HepG2 (cell line): Measurements from ENCODE around the gene ZDHHC7. TPM values are rescaled to one million over a fixed set of nuclear protein-coding genes. Genes with fewer than 3 reads are reported as not detected.

Experiments
- ATAD3A ChIP-seq: sonication (generic); formaldehyde crosslinking; IDR thresholded peaks from 2 replicates; pipeline ENCODE4 v1.4.0; 2020; ENCODE audit warnings: missing genetic modification reagents
- GZF1 ChIP-seq: sonication (generic); formaldehyde crosslinking; IDR thresholded peaks from 2 replicates; pipeline ENCODE4 v1.5.1; 2020; ENCODE audit warnings: mild to moderate bottlenecking, missing genetic modification reagents
- HNRNPUL1 ChIP-seq: fragments of 200-400 bp; formaldehyde crosslinking; IDR thresholded peaks from 2 replicates; pipeline ENCODE4 v1.6.1; 2017; ENCODE audit warnings: low read depth, mild to moderate bottlenecking, low read length, moderate library complexity
- IRX3 ChIP-seq: sonication (generic); formaldehyde crosslinking; IDR thresholded peaks from 2 replicates; pipeline ENCODE4 v1.8.1; 2023; ENCODE audit warnings: mild to moderate bottlenecking, low read depth, missing genetic modification reagents, borderline replicate concordance
- NCOA5 ChIP-seq: sonication (generic); formaldehyde crosslinking; IDR thresholded peaks from 2 replicates; pipeline ENCODE4 v1.4.0; 2020; ENCODE audit warnings: missing genetic modification reagents
- NRL ChIP-seq: sonication (generic); formaldehyde crosslinking; IDR thresholded peaks from 2 replicates; pipeline ENCODE4 v1.5.0; 2020; ENCODE audit warnings: missing genetic modification reagents, mild to moderate bottlenecking, moderate library complexity, borderline replicate concordance
- RNF2 ChIP-seq: fragments of 450-650 bp; conservative IDR thresholded peaks from 2 replicates; pipeline ENCODE4 v1.6.1; 2016; ENCODE audit warnings: low read depth
- SRSF9 ChIP-seq: fragments of 200-400 bp; formaldehyde crosslinking; IDR thresholded peaks from 2 replicates; pipeline ENCODE4 v1.6.1; 2018; ENCODE audit warnings: borderline replicate concordance, mild to moderate bottlenecking, low read depth, low read length; ENCODE audit not compliant: insufficient read depth, poor library complexity, severe bottlenecking
- TCF7L2 ChIP-seq: IDR thresholded peaks from 2 replicates; pipeline ENCODE4 v1.6.1; 2011; ENCODE audit warnings: mild to moderate bottlenecking, low read depth, low read length, moderate library complexity
- ZNF136 ChIP-seq: sonication (generic); formaldehyde crosslinking; IDR thresholded peaks from 2 replicates; pipeline ENCODE4 v1.8.1; 2022; ENCODE audit warnings: low read depth, mild to moderate bottlenecking, moderate library complexity, missing genetic modification reagents
- ZNF282 ChIP-seq: fragments of 450-650 bp; IDR thresholded peaks from 2 replicates; pipeline ENCODE4 v1.6.1; 2018; ENCODE audit not compliant: partially characterized antibody
- ZNF549 ChIP-seq: sonication (generic); formaldehyde crosslinking; IDR thresholded peaks from 2 replicates; pipeline ENCODE4 v1.5.0; 2020; ENCODE audit warnings: missing genetic modification reagents
- ZNF629 ChIP-seq: sonication (generic); formaldehyde crosslinking; conservative IDR thresholded peaks from 2 replicates; pipeline ENCODE4 v1.5.0; 2020; ENCODE audit warnings: missing genetic modification reagents
- ZNF839 ChIP-seq: sonication (generic); formaldehyde crosslinking; IDR thresholded peaks from 2 replicates; pipeline ENCODE4 v1.4.0; 2020; ENCODE audit warnings: missing genetic modification reagents, mild to moderate bottlenecking, borderline replicate concordance
- polyA plus RNA-seq, 8 experiments: library from polyadenylated mRNA; depleted of rRNA in 3 of 8; stranded (reverse) in 7 of 8; unstranded in 1 of 8; fragments of >200 nt; fragmentation: Illumina TruSeq in 4 of 8; extraction: Trizol in 4 of 8; gene quantifications; 2 replicates each; pipeline versions ENCODE4 v1.2.1 to v1.2.3, GENCODE V29; 2011 to 2016; ENCODE audit warnings: low read depth in 4 of 8, missing spikeins in 1 of 8, mixed read lengths in 1 of 8; ENCODE audit not compliant: insufficient read depth in 1 of 8
- total RNA-seq, 5 experiments: library from RNA; depleted of rRNA; stranded (reverse); fragments of >200 nt; fragmentation: Illumina TruSeq; extraction: Trizol; gene quantifications; 2 replicates each; pipeline ENCODE4 v1.2.3, GENCODE V29; 2016; ENCODE audit warnings: low read depth in 1 of 5
- TF ChIP-seq, protein P1 (sequence below): sonication (generic); formaldehyde crosslinking; IDR thresholded peaks from 2 replicates; pipeline ENCODE4 v1.5.0; 2020; ENCODE audit warnings: mild to moderate bottlenecking, missing genetic modification reagents, borderline replicate concordance
- TF ChIP-seq, protein P2 (sequence below): sonication (generic); formaldehyde crosslinking; IDR thresholded peaks from 2 replicates; pipeline ENCODE4 v1.4.0; 2020; ENCODE audit warnings: mild to moderate bottlenecking, missing genetic modification reagents
- TF ChIP-seq, protein P3 (sequence below): IDR thresholded peaks from 2 replicates; pipeline ENCODE4 v1.6.1; 2016; ENCODE audit warnings: missing compliant biosample characterization, missing genetic modification reagents, borderline replicate concordance

ZDHHC7 gene
- total and polyA plus RNA-seq, 2 of the 13 experiments (the other 11 are each of a cell fraction or from before 2014, with no cell fraction given) = 46.8 to 67.6 TPM

DNA sequence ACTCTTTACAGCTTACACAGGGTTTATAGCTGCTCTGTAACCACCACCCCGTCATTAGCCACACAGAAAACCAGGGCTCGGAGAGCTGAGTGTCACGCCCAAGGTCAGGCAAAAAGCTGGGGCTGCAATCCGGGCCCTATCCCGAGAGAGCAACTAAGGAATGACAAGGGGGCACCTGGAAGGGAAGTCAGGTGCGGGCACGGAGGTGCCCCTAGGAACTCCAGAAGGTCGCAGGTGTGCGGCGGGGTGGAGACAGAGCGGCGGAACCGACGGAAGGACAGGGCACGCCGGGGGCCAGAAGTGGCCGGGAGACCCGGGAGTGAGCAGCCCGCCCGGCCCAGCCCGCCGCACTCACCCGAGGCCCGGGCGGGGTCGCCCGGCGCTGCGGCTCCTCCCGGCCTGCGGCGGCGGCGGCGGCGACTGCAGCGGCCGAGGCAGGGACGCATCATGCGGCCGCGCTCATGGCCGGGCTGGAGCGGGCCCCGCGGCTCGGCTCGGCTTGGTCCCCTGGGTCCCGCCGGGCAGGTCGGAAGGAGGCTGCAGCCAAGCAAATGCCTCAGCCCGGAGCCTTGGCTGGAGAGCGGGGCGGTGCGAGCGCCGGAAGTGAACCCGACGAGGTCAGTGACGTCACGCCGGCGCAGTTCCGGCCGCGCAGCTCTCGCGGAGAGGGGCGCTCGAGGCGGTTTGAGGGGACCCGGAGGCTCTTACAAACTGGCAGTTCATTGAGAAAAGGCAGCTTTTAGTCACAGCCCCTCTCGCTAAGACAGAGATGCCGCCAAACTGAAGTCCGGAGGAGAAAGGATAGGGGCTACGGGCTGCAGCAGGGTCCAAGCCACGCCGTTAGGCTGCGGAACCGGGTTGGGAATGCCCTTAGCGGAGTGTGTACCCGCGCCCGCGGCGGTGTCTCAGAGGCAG lies at the start of gene ZDHHC7 (continued):
- TF ChIP-seq, protein P1, sequence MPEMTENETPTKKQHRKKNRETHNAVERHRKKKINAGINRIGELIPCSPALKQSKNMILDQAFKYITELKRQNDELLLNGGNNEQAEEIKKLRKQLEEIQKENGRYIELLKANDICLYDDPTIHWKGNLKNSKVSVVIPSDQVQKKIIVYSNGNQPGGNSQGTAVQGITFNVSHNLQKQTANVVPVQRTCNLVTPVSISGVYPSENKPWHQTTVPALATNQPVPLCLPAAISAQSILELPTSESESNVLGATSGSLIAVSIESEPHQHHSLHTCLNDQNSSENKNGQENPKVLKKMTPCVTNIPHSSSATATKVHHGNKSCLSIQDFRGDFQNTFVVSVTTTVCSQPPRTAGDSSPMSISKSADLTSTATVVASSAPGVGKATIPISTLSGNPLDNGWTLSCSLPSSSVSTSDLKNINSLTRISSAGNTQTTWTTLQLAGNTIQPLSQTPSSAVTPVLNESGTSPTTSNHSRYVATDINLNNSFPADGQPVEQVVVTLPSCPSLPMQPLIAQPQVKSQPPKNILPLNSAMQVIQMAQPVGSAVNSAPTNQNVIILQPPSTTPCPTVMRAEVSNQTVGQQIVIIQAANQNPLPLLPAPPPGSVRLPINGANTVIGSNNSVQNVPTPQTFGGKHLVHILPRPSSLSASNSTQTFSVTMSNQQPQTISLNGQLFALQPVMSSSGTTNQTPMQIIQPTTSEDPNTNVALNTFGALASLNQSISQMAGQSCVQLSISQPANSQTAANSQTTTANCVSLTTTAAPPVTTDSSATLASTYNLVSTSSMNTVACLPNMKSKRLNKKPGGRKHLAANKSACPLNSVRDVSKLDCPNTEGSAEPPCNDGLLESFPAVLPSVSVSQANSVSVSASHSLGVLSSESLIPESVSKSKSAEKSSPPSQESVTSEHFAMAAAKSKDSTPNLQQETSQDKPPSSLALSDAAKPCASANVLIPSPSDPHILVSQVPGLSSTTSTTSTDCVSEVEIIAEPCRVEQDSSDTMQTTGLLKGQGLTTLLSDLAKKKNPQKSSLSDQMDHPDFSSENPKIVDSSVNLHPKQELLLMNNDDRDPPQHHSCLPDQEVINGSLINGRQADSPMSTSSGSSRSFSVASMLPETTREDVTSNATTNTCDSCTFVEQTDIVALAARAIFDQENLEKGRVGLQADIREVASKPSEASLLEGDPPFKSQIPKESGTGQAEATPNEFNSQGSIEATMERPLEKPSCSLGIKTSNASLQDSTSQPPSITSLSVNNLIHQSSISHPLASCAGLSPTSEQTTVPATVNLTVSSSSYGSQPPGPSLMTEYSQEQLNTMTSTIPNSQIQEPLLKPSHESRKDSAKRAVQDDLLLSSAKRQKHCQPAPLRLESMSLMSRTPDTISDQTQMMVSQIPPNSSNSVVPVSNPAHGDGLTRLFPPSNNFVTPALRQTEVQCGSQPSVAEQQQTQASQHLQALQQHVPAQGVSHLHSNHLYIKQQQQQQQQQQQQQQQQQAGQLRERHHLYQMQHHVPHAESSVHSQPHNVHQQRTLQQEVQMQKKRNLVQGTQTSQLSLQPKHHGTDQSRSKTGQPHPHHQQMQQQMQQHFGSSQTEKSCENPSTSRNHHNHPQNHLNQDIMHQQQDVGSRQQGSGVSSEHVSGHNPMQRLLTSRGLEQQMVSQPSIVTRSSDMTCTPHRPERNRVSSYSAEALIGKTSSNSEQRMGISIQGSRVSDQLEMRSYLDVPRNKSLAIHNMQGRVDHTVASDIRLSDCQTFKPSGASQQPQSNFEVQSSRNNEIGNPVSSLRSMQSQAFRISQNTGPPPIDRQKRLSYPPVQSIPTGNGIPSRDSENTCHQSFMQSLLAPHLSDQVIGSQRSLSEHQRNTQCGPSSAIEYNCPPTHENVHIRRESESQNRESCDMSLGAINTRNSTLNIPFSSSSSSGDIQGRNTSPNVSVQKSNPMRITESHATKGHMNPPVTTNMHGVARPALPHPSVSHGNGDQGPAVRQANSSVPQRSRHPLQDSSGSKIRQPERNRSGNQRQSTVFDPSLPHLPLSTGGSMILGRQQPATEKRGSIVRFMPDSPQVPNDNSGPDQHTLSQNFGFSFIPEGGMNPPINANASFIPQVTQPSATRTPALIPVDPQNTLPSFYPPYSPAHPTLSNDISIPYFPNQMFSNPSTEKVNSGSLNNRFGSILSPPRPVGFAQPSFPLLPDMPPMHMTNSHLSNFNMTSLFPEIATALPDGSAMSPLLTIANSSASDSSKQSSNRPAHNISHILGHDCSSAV (CRISPR knock-in tag) = no peak; the same call in 1 of the 2 replicates
- TF ChIP-seq GZF1 (CRISPR knock-in tag) (peak; percentile 24; the same call in 1 of the 2 replicates), HNRNPUL1 (no peak), ZNF839 (CRISPR knock-in tag) (peak; percentile 96), NRL (CRISPR knock-in tag) (peak; percentile 66), ZNF136 (no peak), ATAD3A (CRISPR knock-in tag) (no peak), IRX3 (CRISPR knock-in tag) (peak; percentile 66; the same call in 1 of the 2 replicates), SRSF9 (no peak), RNF2 (peak; percentile 77), ZNF282 (no peak), ZNF549 (CRISPR knock-in tag) (no peak), TCF7L2 (no peak), ZNF629 (CRISPR knock-in tag) (peak; percentile 52; the same call in 1 of the 2 replicates), NCOA5 (CRISPR knock-in tag) (no peak)
- TF ChIP-seq, protein P2, sequence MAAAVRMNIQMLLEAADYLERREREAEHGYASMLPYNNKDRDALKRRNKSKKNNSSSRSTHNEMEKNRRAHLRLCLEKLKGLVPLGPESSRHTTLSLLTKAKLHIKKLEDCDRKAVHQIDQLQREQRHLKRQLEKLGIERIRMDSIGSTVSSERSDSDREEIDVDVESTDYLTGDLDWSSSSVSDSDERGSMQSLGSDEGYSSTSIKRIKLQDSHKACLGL (CRISPR knock-in tag) = peak; percentile 58
- TF ChIP-seq, protein P3, sequence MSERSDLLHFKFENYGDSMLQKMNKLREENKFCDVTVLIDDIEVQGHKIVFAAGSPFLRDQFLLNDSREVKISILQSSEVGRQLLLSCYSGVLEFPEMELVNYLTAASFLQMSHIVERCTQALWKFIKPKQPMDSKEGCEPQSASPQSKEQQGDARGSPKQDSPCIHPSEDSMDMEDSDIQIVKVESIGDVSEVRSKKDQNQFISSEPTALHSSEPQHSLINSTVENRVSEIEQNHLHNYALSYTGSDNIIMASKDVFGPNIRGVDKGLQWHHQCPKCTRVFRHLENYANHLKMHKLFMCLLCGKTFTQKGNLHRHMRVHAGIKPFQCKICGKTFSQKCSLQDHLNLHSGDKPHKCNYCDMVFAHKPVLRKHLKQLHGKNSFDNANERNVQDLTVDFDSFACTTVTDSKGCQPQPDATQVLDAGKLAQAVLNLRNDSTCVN (CRISPR knock-in tag) = 0 out of 2 replicates have a peak, but pooled peaks have one; percentile 20
